CD14-positive monocyte (primary cell): ENCODE measurements around the gene RBM38. TPM values are rescaled to one million over a fixed set of nuclear protein-coding genes. Genes with fewer than 3 reads are reported as not detected.
A peak's percentile ranks its signal among the peaks of the same experiment; 100 is the strongest.

Source experiments
- DNase-seq, 3 donors: peaks; one replicate each; pipeline ENCODE4 v3.0.0-alpha.2; 2011 to 2022
- H2AFZ ChIP-seq: 2 replicates; pipeline ENCODE4 v1.6.0; 2012; ENCODE audit warnings: mild to moderate bottlenecking, low read depth, low read length, inconsistent platforms; ENCODE audit not compliant: insufficient read depth, poor library complexity, severe bottlenecking
- H3K27ac ChIP-seq, 2 donors: 1 replicate in 1 of 2; 2 replicates in 1 of 2; pipeline ENCODE4 v1.5.1; 2012 to 2013; ENCODE audit warnings: low read length in 2 of 2, control low read depth in 1 of 2, inconsistent platforms in 1 of 2, low read depth in 1 of 2, mild to moderate bottlenecking in 1 of 2
- H3K27me3 ChIP-seq, 2 donors: one replicate each; pipeline versions ENCODE4 v1.6.0 to v1.6.1; 2011 to 2013; ENCODE audit warnings: low read length in 2 of 2; ENCODE audit not compliant: control insufficient read depth in 2 of 2, insufficient read depth in 2 of 2
- H3K36me3 ChIP-seq, 2 donors: replicated peaks in 1 of 2; 1 replicate in 1 of 2; 2 replicates in 1 of 2; pipeline versions ENCODE4 v1.5.1 to v1.6.1; 2012 to 2013; ENCODE audit warnings: low read length in 2 of 2, control low read depth in 1 of 2, inconsistent platforms in 1 of 2, mild to moderate bottlenecking in 1 of 2; ENCODE audit not compliant: insufficient read depth in 2 of 2, control insufficient read depth in 1 of 2
- H3K4me1 ChIP-seq, 2 donors: 1 replicate in 1 of 2; 2 replicates in 1 of 2; pipeline versions ENCODE4 v1.5.1 to v1.6.1; 2012 to 2013; ENCODE audit warnings: low read length in 2 of 2, control low read depth in 1 of 2, inconsistent platforms in 1 of 2, mild to moderate bottlenecking in 1 of 2, moderate library complexity in 1 of 2; ENCODE audit not compliant: insufficient read depth in 2 of 2, control insufficient read depth in 1 of 2
- H3K4me2 ChIP-seq: replicated peaks from 2 replicates; pipeline ENCODE3; 2012; ENCODE audit warnings: low read length, moderate library complexity, mild to moderate bottlenecking; ENCODE audit not compliant: poor library complexity, severe bottlenecking; ENCODE audit errors: extremely low read depth
- H3K4me3 ChIP-seq, 3 experiments: fragments of 200-600 bp in 1 of 3; sonication (generic) in 1 of 3; replicated peaks in 1 of 3; 1 replicate in 2 of 3; 2 replicates in 1 of 3; pipeline ENCODE4 v1.5.1; 2011 to 2013; ENCODE audit warnings: low read length in 3 of 3, mild to moderate bottlenecking in 3 of 3, control low read depth in 2 of 3, low read depth in 2 of 3, inconsistent platforms in 1 of 3, moderate library complexity in 1 of 3
- H3K79me2 ChIP-seq: 2 replicates; pipeline ENCODE4 v1.6.0; 2012; ENCODE audit warnings: mild to moderate bottlenecking, control low read depth, inconsistent platforms, low read length, moderate library complexity; ENCODE audit not compliant: insufficient read depth
- H3K9ac ChIP-seq: 2 replicates; pipeline ENCODE4 v1.6.0; 2017; ENCODE audit warnings: low read length, mild to moderate bottlenecking; ENCODE audit not compliant: insufficient read depth, poor library complexity, severe bottlenecking
- H3K9me3 ChIP-seq, 2 donors: replicated peaks in 1 of 2; 1 replicate in 1 of 2; 2 replicates in 1 of 2; pipeline versions ENCODE4 v1.5.1 to v1.6.1; 2012 to 2013; ENCODE audit warnings: low read length in 2 of 2, control low read depth in 1 of 2; ENCODE audit not compliant: control insufficient read depth in 1 of 2, insufficient read depth in 1 of 2
- H4K20me1 ChIP-seq: 2 replicates; pipeline ENCODE4 v1.6.0; 2012; ENCODE audit warnings: mild to moderate bottlenecking, low read length, control low read depth, moderate library complexity; ENCODE audit not compliant: insufficient read depth
- H3K27ac Mint-ChIP-seq, 7 donors: one replicate each; pipeline ENCODE4 v1.8.0; 2020; ENCODE audit warnings: mild to moderate bottlenecking in 7 of 7, mixed read lengths in 7 of 7, moderate library complexity in 6 of 7, inconsistent platforms in 2 of 7
- H3K27me3 Mint-ChIP-seq, 3 donors: one replicate each; pipeline ENCODE4 v1.8.0; 2021 to 2022; ENCODE audit warnings: low read depth in 3 of 3, mild to moderate bottlenecking in 3 of 3, mixed read lengths in 3 of 3, moderate library complexity in 3 of 3, inconsistent platforms in 1 of 3
- H3K36me3 Mint-ChIP-seq, 2 donors: one replicate each; pipeline ENCODE4 v1.8.0; 2020; ENCODE audit warnings: mixed read lengths in 2 of 2, inconsistent platforms in 1 of 2, mild to moderate bottlenecking in 1 of 2
- H3K4me1 Mint-ChIP-seq: one replicate; pipeline ENCODE4 v1.8.0; 2020; ENCODE audit warnings: mild to moderate bottlenecking, mixed read lengths
- H3K4me3 Mint-ChIP-seq, 2 donors: one replicate each; pipeline ENCODE4 v1.8.0; 2020; ENCODE audit warnings: mild to moderate bottlenecking in 2 of 2, mixed read lengths in 2 of 2, moderate library complexity in 1 of 2
- H3K9me3 Mint-ChIP-seq, 7 donors: one replicate each; pipeline ENCODE4 v1.8.0; 2020 to 2022; ENCODE audit warnings: mixed read lengths in 7 of 7, mild to moderate bottlenecking in 6 of 7, moderate library complexity in 6 of 7, inconsistent platforms in 2 of 7
- WGBS: methylation state at CpG from one replicate; pipeline ENCODE4 v1.1.5; 2013; ENCODE audit warnings: missing lambda C conversion rate; ENCODE audit not compliant: insufficient coverage; 5-methylcytosine and 5-hydroxymethylcytosine counted together
- intact Hi-C, 2 donors: fragments of 100-400 bp; cut with micrococcal nuclease; formaldehyde crosslinking; loops; one replicate each; pipeline versions ENCODE4 v1.15.0 to v1.15.1; 2023
- polyA plus RNA-seq, 3 donors: library from polyadenylated mRNA; depleted of rRNA in 1 of 3; unstranded in 2 of 3; stranded (reverse) in 1 of 3; fragments of 300-500 nt in 2 of 3; fragments of >200 nt in 1 of 3; fragmentation: Illumina TruSeq in 2 of 3; gene quantifications; 1 replicate in 2 of 3; 2 replicates in 1 of 3; pipeline ENCODE4 v1.2.3, GENCODE V29; 2012 to 2021
- TF ChIP-seq, protein P1 (sequence below): fragments of 200-600 bp; IDR thresholded peaks from one replicate; pipeline ENCODE4 v1.8.0; 2022; ENCODE audit warnings: antibody characterized with exemption, mild to moderate bottlenecking

The RBM38 gene
- polyA plus RNA-seq, 3 donors: 7.5 to 48.3 (median 17.8) TPM

DNA sequence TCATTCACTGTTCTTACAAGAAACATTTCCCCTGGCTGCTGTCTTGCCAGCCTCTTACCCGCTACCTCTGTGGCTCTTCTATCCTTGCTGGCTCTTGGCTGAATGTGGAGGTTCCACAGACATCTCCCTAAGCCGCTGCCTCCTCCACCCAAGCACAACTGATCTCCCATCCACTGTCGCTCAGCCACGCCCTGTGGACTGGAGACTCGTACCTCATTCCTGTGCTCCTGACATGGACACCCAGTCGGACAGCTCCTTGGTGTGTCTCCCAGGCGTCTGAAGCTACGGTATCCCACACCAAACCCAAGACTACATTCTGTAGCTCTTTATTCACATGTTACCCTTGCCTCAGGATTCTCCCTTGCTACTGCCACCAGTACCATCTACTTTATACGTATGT, 20.9 kb upstream of the RBM38 start:
- no peak overlapping the region for H3K9ac ChIP-seq
- 100% methylated on average over 7 of the region's 9 CpGs for WGBS
- no peak overlapping the region for H3K4me3 ChIP-seq
- peaks cover 77 to 90% of the 10 kb centered on the region in 2 donors for H3K36me3 ChIP-seq
- Mint-ChIP-seq H3K4me3 (no peak overlapping the region), H3K27ac (peak overlapping the region in 4 of 7 donors; percentile 5 to 77 (median 28)), H3K9me3 (peaks cover 0 to 2% (median 0%) of the 10 kb centered on the region in 7 donors), H3K4me1 (peaks cover 27% of the 10 kb centered on the region), H3K27me3 (peaks cover 0 to 2% (median 0%) of the 10 kb centered on the region in 3 donors), H3K36me3 (peaks cover 84 to 93% of the 10 kb centered on the region in 2 donors)
- intact Hi-C loops: loop anchor here in 1 of 2 donors (10.0 kb wide), 2 partner anchors 254 to 344 kb away; partner anchors contain the start of genes PMEPA1 and ZBP1
- TF ChIP-seq, protein P1, sequence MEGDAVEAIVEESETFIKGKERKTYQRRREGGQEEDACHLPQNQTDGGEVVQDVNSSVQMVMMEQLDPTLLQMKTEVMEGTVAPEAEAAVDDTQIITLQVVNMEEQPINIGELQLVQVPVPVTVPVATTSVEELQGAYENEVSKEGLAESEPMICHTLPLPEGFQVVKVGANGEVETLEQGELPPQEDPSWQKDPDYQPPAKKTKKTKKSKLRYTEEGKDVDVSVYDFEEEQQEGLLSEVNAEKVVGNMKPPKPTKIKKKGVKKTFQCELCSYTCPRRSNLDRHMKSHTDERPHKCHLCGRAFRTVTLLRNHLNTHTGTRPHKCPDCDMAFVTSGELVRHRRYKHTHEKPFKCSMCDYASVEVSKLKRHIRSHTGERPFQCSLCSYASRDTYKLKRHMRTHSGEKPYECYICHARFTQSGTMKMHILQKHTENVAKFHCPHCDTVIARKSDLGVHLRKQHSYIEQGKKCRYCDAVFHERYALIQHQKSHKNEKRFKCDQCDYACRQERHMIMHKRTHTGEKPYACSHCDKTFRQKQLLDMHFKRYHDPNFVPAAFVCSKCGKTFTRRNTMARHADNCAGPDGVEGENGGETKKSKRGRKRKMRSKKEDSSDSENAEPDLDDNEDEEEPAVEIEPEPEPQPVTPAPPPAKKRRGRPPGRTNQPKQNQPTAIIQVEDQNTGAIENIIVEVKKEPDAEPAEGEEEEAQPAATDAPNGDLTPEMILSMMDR: no peak
- H4K20me1 ChIP-seq: no peaks in the 10 kb centered on the region
- no peak for DNase-seq
- no peaks in the 10 kb centered on the region for H3K9me3 ChIP-seq
- no peaks in the 10 kb centered on the region for H3K27me3 ChIP-seq
- H2AFZ ChIP-seq: no peak overlapping the region
- peaks cover under 1% of the 10 kb centered on the region for H3K79me2 ChIP-seq
- H3K27ac ChIP-seq: no peak overlapping the region
- H3K4me2 ChIP-seq: no peak overlapping the region
- H3K4me1 ChIP-seq: peaks cover 19 to 24% of the 10 kb centered on the region in 2 donors

- Histone ChIP-seq H3K4me1 (peaks cover 30 to 34% of the 10 kb centered on the region in 2 donors), H3K4me3 (no peak overlapping the region), H3K36me3 (peaks cover 69 to 86% of the 10 kb centered on the region in 2 donors), H3K27ac (no peak overlapping the region), H3K27me3 (no peaks in the 10 kb centered on the region), H2AFZ (no peak overlapping the region), H3K9me3 (no peaks in the 10 kb centered on the region), H3K79me2 (peaks cover 11% of the 10 kb centered on the region), H3K4me2 (no peak overlapping the region), H4K20me1 (peaks cover 10% of the 10 kb centered on the region), H3K9ac (no peak overlapping the region)
- Mint-ChIP-seq H3K27ac (peak overlapping the region in 1 of 7 donors; percentile 26), H3K27me3 (peaks cover 0 to 6% (median 0%) of the 10 kb centered on the region in 3 donors), H3K4me3 (no peak overlapping the region), H3K36me3 (peaks cover 82 to 92% of the 10 kb centered on the region in 2 donors), H3K9me3 (peaks cover 0 to 2% (median 0%) of the 10 kb centered on the region in 7 donors), H3K4me1 (peaks cover 37% of the 10 kb centered on the region)
- no peak for DNase-seq
- intact Hi-C loops: loop anchor here in 1 of 2 donors (10.0 kb wide), 2 partner anchors 253 to 343 kb away; partner anchors contain the start of genes PMEPA1 and ZBP1
- 92% methylated on average over 2 of the region's 4 CpGs for WGBS
- TF ChIP-seq, protein P1: no peak
These were observed 19.8 kb upstream of the RBM38 start for GRCh38 chr20:57371363-57371762.
